ENCODE measurements around the gene DUS3L. TPM values are rescaled to one million over a fixed set of nuclear protein-coding genes. Genes with fewer than 3 reads are reported as not detected.

Gene DUS3L
- total RNA-seq, 3 donors from 2014 or later (not counting 1 experiment from before 2014, with no cell fraction given): 116 to 140 (median 128) TPM

DNA sequence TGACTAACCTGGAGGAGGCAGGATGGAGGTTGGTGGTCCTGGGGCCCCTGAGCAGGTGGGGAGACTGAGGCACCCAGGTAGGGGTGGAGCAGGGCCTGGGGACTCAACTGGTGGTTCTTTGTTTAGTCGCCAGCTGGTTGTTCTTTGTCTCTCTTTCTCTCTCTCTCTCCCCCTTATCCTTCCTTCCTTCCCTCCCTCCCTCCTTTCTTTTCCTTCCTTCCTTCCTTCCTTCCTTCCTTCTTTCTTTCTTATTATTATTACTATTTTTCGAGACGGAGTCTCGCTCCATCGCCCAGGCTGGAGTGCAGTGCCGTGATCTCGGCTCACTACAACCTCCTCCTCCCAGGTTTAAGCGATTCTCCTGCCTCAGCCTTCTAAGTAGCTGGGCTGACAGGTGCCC is 7.3 kb upstream of the DUS3L start:
- peaks cover 5% of the 10 kb centered on the region for H3K4me1 ChIP-seq (ENCODE audit: control insufficient read depth, insufficient read depth, low read length)
- ATAC-seq (no peak), DNase-seq (no peak)
- Mint-ChIP-seq H3K4me1 (peaks cover under 1 to 5% of the 10 kb centered on the region in 2 donors), H3K36me3 (no peaks in the 10 kb centered on the region), H3K4me3 (no peak overlapping the region), H3K27ac (no peak overlapping the region), H3K9me3 (no peaks in the 10 kb centered on the region), H3K27me3 (ENCODE audit: low read depth in 2 of 2) (peaks cover 0 to 28% of the 10 kb centered on the region in 2 donors)
- TF ChIP-seq, protein P1, sequence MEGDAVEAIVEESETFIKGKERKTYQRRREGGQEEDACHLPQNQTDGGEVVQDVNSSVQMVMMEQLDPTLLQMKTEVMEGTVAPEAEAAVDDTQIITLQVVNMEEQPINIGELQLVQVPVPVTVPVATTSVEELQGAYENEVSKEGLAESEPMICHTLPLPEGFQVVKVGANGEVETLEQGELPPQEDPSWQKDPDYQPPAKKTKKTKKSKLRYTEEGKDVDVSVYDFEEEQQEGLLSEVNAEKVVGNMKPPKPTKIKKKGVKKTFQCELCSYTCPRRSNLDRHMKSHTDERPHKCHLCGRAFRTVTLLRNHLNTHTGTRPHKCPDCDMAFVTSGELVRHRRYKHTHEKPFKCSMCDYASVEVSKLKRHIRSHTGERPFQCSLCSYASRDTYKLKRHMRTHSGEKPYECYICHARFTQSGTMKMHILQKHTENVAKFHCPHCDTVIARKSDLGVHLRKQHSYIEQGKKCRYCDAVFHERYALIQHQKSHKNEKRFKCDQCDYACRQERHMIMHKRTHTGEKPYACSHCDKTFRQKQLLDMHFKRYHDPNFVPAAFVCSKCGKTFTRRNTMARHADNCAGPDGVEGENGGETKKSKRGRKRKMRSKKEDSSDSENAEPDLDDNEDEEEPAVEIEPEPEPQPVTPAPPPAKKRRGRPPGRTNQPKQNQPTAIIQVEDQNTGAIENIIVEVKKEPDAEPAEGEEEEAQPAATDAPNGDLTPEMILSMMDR (IDR thresholded peaks at IDR 0.05): no peak
- intact Hi-C loops (cut with micrococcal nuclease): no loop called here
- no peaks in the 10 kb centered on the region for H3K36me3 ChIP-seq (ENCODE audit: control insufficient read depth, insufficient read depth, low read length)
- peaks cover 24% of the 10 kb centered on the region for H3K27me3 ChIP-seq (ENCODE audit: control insufficient read depth, insufficient read depth, low read length)
- H3K9me3 ChIP-seq (ENCODE audit: control insufficient read depth, insufficient read depth, low read length): no peaks in the 10 kb centered on the region
- H3K4me3 ChIP-seq (ENCODE audit: low read length): no peak overlapping the region
- H3K27ac ChIP-seq (ENCODE audit: low read length): no peak overlapping the region
- 90% methylated on average over 8 of the region's 8 CpGs for WGBS (ENCODE audit: insufficient coverage)

DNA sequence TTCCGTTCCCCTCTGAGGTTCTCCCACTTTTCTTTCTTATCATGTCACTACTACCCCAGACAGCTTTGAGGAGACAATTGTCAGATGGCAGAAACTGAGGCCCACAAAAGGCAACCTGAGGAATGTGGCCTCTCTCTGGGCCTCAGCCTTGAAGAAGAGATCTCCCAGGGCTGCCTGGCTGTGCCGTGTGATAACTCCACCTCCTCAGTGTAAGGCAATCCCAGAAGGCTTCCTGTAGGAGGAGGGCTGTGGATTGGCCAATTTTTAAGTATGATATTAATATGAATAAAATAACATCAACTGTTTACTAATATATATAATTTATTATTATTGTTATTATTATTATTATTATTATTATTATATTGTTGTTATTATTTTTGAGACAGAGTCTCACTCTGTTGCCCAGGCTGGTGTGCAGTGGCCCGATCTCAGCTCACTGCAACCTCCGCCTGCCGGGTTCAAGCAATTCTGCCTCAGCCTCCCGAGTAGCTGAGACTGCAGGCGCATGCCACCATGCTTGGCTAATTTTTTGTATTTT is 4.5 kb upstream of the DUS3L start:
- Histone ChIP-seq H3K9me3 (ENCODE audit: control insufficient read depth, insufficient read depth, low read length) (no peaks in the 10 kb centered on the region), H3K4me3 (ENCODE audit: low read length) (no peak overlapping the region), H3K27me3 (ENCODE audit: control insufficient read depth, insufficient read depth, low read length) (no peaks in the 10 kb centered on the region), H3K36me3 (ENCODE audit: control insufficient read depth, insufficient read depth, low read length) (no peaks in the 10 kb centered on the region), H3K4me1 (ENCODE audit: control insufficient read depth, insufficient read depth, low read length) (peaks cover 11% of the 10 kb centered on the region), H3K27ac (ENCODE audit: low read length) (no peak overlapping the region)
- TF ChIP-seq, protein P1 (IDR thresholded peaks at IDR 0.05): no peak
- ATAC-seq: no peak
- Mint-ChIP-seq H3K4me3 (no peak overlapping the region), H3K36me3 (no peaks in the 10 kb centered on the region), H3K9me3 (no peaks in the 10 kb centered on the region), H3K4me1 (peaks cover 9% of the 10 kb centered on the region in 2 donors), H3K27ac (no peak overlapping the region), H3K27me3 (ENCODE audit: low read depth in 2 of 2) (peaks cover 0 to 16% of the 10 kb centered on the region in 2 donors)
- 95% methylated on average over 6 of the region's 7 CpGs for WGBS (ENCODE audit: insufficient coverage)
- DNase-seq: no peak
- intact Hi-C loops (cut with micrococcal nuclease): no loop called here

DNA sequence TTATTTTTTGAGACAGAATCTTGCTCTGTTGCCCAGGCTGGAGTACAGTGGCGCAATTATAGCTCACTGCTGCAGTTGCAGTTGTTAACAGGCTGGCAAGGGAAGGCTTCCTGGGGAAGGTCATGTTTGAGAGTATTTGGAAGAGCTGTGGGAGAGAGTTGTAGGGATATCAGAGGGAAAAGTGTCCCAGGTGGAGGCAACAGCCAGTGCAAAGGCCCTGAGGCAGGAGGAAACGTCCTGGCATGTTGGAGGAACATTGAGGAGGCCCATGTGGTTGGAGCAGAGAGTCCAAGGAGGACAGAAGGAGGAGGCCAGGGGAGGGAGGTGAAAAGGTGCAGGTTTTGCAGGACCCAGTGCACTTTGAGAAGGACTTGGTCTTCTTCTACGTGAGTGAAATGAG is 2.2 kb upstream of the DUS3L start:
- Histone ChIP-seq H3K27me3 (ENCODE audit: control insufficient read depth, insufficient read depth, low read length) (no peaks in the 10 kb centered on the region), H3K4me1 (ENCODE audit: control insufficient read depth, insufficient read depth, low read length) (peaks cover 18% of the 10 kb centered on the region), H3K27ac (ENCODE audit: low read length) (no peak overlapping the region), H3K4me3 (ENCODE audit: low read length) (no peak overlapping the region), H3K36me3 (ENCODE audit: control insufficient read depth, insufficient read depth, low read length) (peaks cover 14% of the 10 kb centered on the region), H3K9me3 (ENCODE audit: control insufficient read depth, insufficient read depth, low read length) (no peaks in the 10 kb centered on the region)
- H3K36me3 Mint-ChIP-seq: no peaks in the 10 kb centered on the region
- H3K27me3 Mint-ChIP-seq (ENCODE audit: low read depth in 2 of 2): peaks cover 0 to 3% of the 10 kb centered on the region in 2 donors
- TF ChIP-seq, protein P1 (IDR thresholded peaks at IDR 0.05): no peak
- no peak overlapping the region for H3K4me3 Mint-ChIP-seq
- no peaks in the 10 kb centered on the region for H3K9me3 Mint-ChIP-seq
- DNase-seq: no peak
- H3K4me1 Mint-ChIP-seq: peaks cover 14 to 18% of the 10 kb centered on the region in 2 donors
- WGBS (ENCODE audit: insufficient coverage): 83% methylated on average over 3 of the region's 3 CpGs
- peak overlapping the region in 1 of 2 donors; percentile 35 for H3K27ac Mint-ChIP-seq
- no peak for ATAC-seq
- intact Hi-C loops (cut with micrococcal nuclease): no loop called here

DNA sequence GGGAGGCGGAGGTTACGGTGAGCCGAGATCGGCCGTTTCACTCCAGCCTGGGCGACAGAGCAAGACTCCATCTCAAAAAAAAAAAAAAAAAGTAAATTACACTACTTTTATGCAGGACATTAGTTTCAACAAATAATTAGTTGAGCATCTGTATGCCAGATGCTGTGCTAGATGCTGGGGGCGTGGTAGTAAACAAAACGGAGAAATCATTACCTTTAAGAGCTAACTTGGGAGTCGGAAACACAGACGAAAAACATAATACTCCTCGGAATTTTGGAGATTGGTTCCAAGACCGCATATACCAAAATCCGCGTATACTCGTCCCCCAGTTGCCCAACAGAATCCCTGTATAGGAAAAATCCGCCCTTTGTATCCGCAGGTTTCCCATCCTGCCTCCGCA is 1.3 kb upstream of the DUS3L start:
- Histone ChIP-seq H3K36me3 (ENCODE audit: control insufficient read depth, insufficient read depth, low read length) (peaks cover 24% of the 10 kb centered on the region), H3K9me3 (ENCODE audit: control insufficient read depth, insufficient read depth, low read length) (no peaks in the 10 kb centered on the region), H3K4me3 (ENCODE audit: low read length) (no peak overlapping the region), H3K27me3 (ENCODE audit: control insufficient read depth, insufficient read depth, low read length) (no peaks in the 10 kb centered on the region), H3K4me1 (ENCODE audit: control insufficient read depth, insufficient read depth, low read length) (peaks cover 18% of the 10 kb centered on the region), H3K27ac (ENCODE audit: low read length) (no peak overlapping the region)
- Mint-ChIP-seq H3K4me1 (peaks cover 14 to 19% of the 10 kb centered on the region in 2 donors), H3K9me3 (no peaks in the 10 kb centered on the region), H3K27me3 (ENCODE audit: low read depth in 2 of 2) (peaks cover 0 to 3% of the 10 kb centered on the region in 2 donors), H3K27ac (no peak overlapping the region), H3K36me3 (no peaks in the 10 kb centered on the region), H3K4me3 (no peak overlapping the region)
- DNase-seq (no peak), ATAC-seq (no peak)
- WGBS (ENCODE audit: insufficient coverage): 99% methylated on average over 17 of the region's 18 CpGs
- TF ChIP-seq, protein P1 (IDR thresholded peaks at IDR 0.05): no peak
- intact Hi-C loops (cut with micrococcal nuclease): no loop called here
